MM.1S (cell line): Measurements from ENCODE around the gene IL37.

Experiments used
- EZH2 ChIP-seq: fragments of 300-600 bp; sonication (generic); optimal IDR thresholded peaks from 2 replicates; pipeline ENCODE3; 2017; ENCODE audit warnings: low read depth, mild to moderate bottlenecking, antibody characterized with exemption, low read length, mixed read lengths
- EZH2phosphoT487 ChIP-seq: fragments of 300-600 bp; sonication (generic); IDR thresholded peaks from 2 replicates; pipeline ENCODE4 v1.6.1; 2018; ENCODE audit warnings: antibody characterized with exemption, low read length
- TF ChIP-seq, protein P1 (sequence below): fragments of 300-600 bp; sonication (generic); IDR thresholded peaks from 2 replicates; pipeline ENCODE4 v1.5.1; 2016; ENCODE audit warnings: antibody characterized with exemption, low read length, mixed read lengths

- TF ChIP-seq, protein P1, sequence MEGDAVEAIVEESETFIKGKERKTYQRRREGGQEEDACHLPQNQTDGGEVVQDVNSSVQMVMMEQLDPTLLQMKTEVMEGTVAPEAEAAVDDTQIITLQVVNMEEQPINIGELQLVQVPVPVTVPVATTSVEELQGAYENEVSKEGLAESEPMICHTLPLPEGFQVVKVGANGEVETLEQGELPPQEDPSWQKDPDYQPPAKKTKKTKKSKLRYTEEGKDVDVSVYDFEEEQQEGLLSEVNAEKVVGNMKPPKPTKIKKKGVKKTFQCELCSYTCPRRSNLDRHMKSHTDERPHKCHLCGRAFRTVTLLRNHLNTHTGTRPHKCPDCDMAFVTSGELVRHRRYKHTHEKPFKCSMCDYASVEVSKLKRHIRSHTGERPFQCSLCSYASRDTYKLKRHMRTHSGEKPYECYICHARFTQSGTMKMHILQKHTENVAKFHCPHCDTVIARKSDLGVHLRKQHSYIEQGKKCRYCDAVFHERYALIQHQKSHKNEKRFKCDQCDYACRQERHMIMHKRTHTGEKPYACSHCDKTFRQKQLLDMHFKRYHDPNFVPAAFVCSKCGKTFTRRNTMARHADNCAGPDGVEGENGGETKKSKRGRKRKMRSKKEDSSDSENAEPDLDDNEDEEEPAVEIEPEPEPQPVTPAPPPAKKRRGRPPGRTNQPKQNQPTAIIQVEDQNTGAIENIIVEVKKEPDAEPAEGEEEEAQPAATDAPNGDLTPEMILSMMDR: no peak
- no peak for TF ChIP-seq EZH2
- TF ChIP-seq EZH2phosphoT487: no peak
Measured at GRCh38 chr2:112910219-112910618, 746 bp upstream of the IL37 start.
